ENCODE measurements around the gene TANC1. TPM values are rescaled to one million over a fixed set of nuclear protein-coding genes. Genes with fewer than 3 reads are reported as not detected.

TANC1 gene
- total and polyA plus RNA-seq, 2 donors (not counting 3 experiments of a cell fraction or from before 2014, with no cell fraction given) = 58.9 to 99.4 TPM

DNA sequence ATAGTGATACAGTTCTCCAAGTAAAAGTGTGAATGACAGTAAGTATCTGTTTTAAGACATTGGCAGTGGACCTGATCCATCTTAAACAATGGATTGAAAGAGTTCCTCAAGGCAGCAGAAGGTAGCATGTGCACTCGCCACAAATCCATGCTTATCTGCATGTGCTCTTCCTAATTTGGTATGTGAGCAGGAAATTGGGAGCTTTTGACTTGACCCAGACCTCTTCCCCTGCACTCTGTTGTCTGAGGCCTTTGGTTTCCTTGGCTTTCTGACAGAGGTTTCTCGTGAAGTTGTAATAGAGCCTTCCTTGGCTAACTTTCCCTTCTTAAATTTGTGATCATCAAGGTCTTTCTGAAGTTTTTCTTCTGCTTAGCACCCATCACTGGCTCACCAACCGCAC is 204.0 kb downstream of the TANC1 start:
- H3K36me3 ChIP-seq (ENCODE audit: control insufficient read depth in 2 of 2, extremely low read depth in 1 of 2, insufficient read depth in 2 of 2, low read length in 2 of 2) = peaks cover 19 to 37% of the 10 kb centered on the region in 2 experiments
- dilution Hi-C loops (cut with MboI; ENCODE audit: extremely low pct_ligation_motif_present, low sequenced_read_pairs) (no loop called here), intact Hi-C loops (cut with micrococcal nuclease) (no loop called here)
- ChIA-PET CTCF (no interaction called here), POLR2A (no interaction called here)
- FAIRE-seq (no peak), DNase-seq (ENCODE audit: low read depth, low spot score) (no peak)
- H3K9ac ChIP-seq (replicated peaks; ENCODE audit: extremely low read depth, insufficient read depth, low read length) = no peak overlapping the region
- no peak for TF ChIP-seq MAX (IDR thresholded peaks at IDR 0.05; ENCODE audit: insufficient read depth, insufficient read length)
- no peak for TF ChIP-seq POLR2AphosphoS5 (IDR thresholded peaks at IDR 0.05; ENCODE audit: insufficient read depth, low read depth, low read length)
- no peak overlapping the region for H3K27ac ChIP-seq (ENCODE audit: insufficient read depth, low read depth, low read length)
- no peaks in the 10 kb centered on the region for H3K9me3 ChIP-seq (replicated peaks; ENCODE audit: control insufficient read depth, insufficient read depth, low read length)
- H4K20me1 ChIP-seq (replicated peaks; ENCODE audit: control insufficient read depth, extremely low read depth, insufficient read depth, low read length) = no peaks in the 10 kb centered on the region
- H3K27me3 ChIP-seq (ENCODE audit: control insufficient read depth in 2 of 2, insufficient read depth in 2 of 2, low read length in 2 of 2) = no peaks in the 10 kb centered on the region
- H3K4me2 ChIP-seq (ENCODE audit: insufficient read depth, low read length) = no peak overlapping the region
- peaks cover 20% of the 10 kb centered on the region for H3K4me1 ChIP-seq (ENCODE audit: control insufficient read depth, extremely low read depth, insufficient read depth, low read length)
- no TSS peak for BruUV-seq (replicated peaks)
- H2AFZ ChIP-seq (ENCODE audit: low read depth, low read length) = no peak overlapping the region
- no peak overlapping the region for H3K4me3 ChIP-seq (replicated peaks in 1 of 3; ENCODE audit: insufficient read depth in 1 of 3, low read depth in 1 of 3, low read length in 3 of 3)
- no peaks in the 10 kb centered on the region for H3K9me1 ChIP-seq (replicated peaks; ENCODE audit: control insufficient read depth, extremely low read depth, insufficient read depth, low read length)
- peaks cover 2% of the 10 kb centered on the region for H3K79me2 ChIP-seq (ENCODE audit: control insufficient read depth, insufficient read depth, low read length)

DNA sequence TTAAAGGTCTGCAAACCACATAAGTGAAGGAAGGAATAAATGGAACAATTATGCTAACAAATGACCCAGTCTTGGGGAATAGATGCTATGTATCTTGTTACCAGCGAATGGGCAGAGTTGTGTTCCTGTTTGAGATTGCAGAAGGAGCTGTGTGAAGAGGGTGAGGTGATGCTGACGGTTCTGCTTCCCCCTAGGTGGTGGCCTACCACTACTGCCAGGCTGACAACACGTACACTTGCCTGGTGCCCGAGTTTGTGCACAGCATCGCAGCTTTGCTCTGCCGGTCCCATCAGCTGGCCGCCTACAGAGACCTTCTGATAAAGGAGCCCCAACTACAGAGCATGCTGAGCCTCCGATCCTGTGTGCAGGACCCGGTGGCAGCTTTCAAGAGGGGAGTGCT is 206.3 kb downstream of the TANC1 start:
- H3K4me1 ChIP-seq (ENCODE audit: control insufficient read depth, extremely low read depth, insufficient read depth, low read length) = peaks cover 6% of the 10 kb centered on the region
- no peak overlapping the region for H3K27ac ChIP-seq (ENCODE audit: insufficient read depth, low read depth, low read length)
- peaks cover 26 to 53% of the 10 kb centered on the region in 2 experiments for H3K36me3 ChIP-seq (ENCODE audit: control insufficient read depth in 2 of 2, extremely low read depth in 1 of 2, insufficient read depth in 2 of 2, low read length in 2 of 2)
- intact Hi-C loops (cut with micrococcal nuclease) = no loop called here
- H3K9me3 ChIP-seq (replicated peaks; ENCODE audit: control insufficient read depth, insufficient read depth, low read length) = no peaks in the 10 kb centered on the region
- no peak overlapping the region for H3K4me2 ChIP-seq (ENCODE audit: insufficient read depth, low read length)
- no peak for FAIRE-seq
- ChIA-PET POLR2A (no interaction called here), CTCF (interaction anchor here (0.9 to 2.0 kb wide), 3 partner anchors 8 to 34 kb away, joined by 3 to 7 read pairs (median 4); no protein-coding TSS in a partner anchor)
- dilution Hi-C loops (cut with MboI; ENCODE audit: extremely low pct_ligation_motif_present, low sequenced_read_pairs) = no loop called here
- no peak for DNase-seq (ENCODE audit: low read depth, low spot score)
- no peak overlapping the region for H3K4me3 ChIP-seq (replicated peaks in 1 of 3; ENCODE audit: insufficient read depth in 1 of 3, low read depth in 1 of 3, low read length in 3 of 3)
- no peaks in the 10 kb centered on the region for H3K27me3 ChIP-seq (ENCODE audit: control insufficient read depth in 2 of 2, insufficient read depth in 2 of 2, low read length in 2 of 2)
- TF ChIP-seq FOS (IDR thresholded peaks at IDR 0.05; ENCODE audit: borderline replicate concordance, insufficient read depth, low read length) = no peak
- no peak for TF ChIP-seq MYC (IDR thresholded peaks at IDR 0.05; ENCODE audit: low read depth, low read length)
- no peak for TF ChIP-seq POLR2AphosphoS5 (IDR thresholded peaks at IDR 0.05; ENCODE audit: insufficient read depth, low read depth, low read length)
- no peak for TF ChIP-seq GATA2 (IDR thresholded peaks at IDR 0.05; ENCODE audit: insufficient read depth, insufficient read length, low read depth, low read length)
- TF ChIP-seq CTCF (IDR thresholded peaks at IDR 0.05; ENCODE audit: extremely low read depth in 1 of 2, insufficient read depth in 1 of 2, low read depth in 1 of 2, low read length in 2 of 2) = no peak
- TF ChIP-seq EZH2 (IDR thresholded peaks at IDR 0.05; ENCODE audit: borderline replicate concordance, low read depth, low read length, severe bottlenecking) = no peak
- TF ChIP-seq POLR2A (IDR thresholded peaks at IDR 0.05; ENCODE audit: low read depth, low read length) = no peak
- TF ChIP-seq MAX (IDR thresholded peaks at IDR 0.05; ENCODE audit: insufficient read depth, insufficient read length) = no peak
- no peak for TF ChIP-seq JUN (IDR thresholded peaks at IDR 0.05; ENCODE audit: borderline replicate concordance, insufficient read depth, insufficient read length, low read depth)
- H2AFZ ChIP-seq (ENCODE audit: low read depth, low read length) = no peak overlapping the region
- no TSS peak for BruUV-seq (replicated peaks)
- no peak overlapping the region for H3K9ac ChIP-seq (replicated peaks; ENCODE audit: extremely low read depth, insufficient read depth, low read length)
- H3K79me2 ChIP-seq (ENCODE audit: control insufficient read depth, insufficient read depth, low read length) = peaks cover 2% of the 10 kb centered on the region
- H4K20me1 ChIP-seq (replicated peaks; ENCODE audit: control insufficient read depth, extremely low read depth, insufficient read depth, low read length) = no peaks in the 10 kb centered on the region
- no peaks in the 10 kb centered on the region for H3K9me1 ChIP-seq (replicated peaks; ENCODE audit: control insufficient read depth, extremely low read depth, insufficient read depth, low read length)
